ENCODE data around the gene GJA5.

DNA sequence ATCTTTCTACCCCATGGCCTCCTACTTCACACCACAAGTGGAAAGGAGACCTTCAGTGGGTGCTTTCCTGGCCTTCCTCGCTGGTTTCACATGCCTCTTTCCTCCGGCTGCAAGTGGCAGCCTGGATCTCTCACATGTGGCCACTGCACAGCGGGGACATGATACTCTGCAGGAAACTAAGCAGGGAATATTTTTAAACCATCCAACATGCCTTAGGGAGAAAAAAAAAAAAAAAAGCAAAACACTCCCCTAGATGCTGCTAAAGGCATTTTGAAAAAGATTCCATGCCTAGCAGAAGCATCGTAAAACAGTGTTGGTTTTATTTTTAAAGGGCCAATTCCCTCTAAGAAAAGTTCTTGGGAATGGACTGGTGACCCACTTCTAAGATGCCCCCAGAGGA lies 12.2 kb upstream of the GJA5 start:
- no peak for TF ChIP-seq POLR2AphosphoS5 (IDR thresholded peaks at IDR 0.05; ENCODE audit: low read depth, low read length)
- TF ChIP-seq, protein P1, sequence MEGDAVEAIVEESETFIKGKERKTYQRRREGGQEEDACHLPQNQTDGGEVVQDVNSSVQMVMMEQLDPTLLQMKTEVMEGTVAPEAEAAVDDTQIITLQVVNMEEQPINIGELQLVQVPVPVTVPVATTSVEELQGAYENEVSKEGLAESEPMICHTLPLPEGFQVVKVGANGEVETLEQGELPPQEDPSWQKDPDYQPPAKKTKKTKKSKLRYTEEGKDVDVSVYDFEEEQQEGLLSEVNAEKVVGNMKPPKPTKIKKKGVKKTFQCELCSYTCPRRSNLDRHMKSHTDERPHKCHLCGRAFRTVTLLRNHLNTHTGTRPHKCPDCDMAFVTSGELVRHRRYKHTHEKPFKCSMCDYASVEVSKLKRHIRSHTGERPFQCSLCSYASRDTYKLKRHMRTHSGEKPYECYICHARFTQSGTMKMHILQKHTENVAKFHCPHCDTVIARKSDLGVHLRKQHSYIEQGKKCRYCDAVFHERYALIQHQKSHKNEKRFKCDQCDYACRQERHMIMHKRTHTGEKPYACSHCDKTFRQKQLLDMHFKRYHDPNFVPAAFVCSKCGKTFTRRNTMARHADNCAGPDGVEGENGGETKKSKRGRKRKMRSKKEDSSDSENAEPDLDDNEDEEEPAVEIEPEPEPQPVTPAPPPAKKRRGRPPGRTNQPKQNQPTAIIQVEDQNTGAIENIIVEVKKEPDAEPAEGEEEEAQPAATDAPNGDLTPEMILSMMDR (IDR thresholded peaks at IDR 0.05 in 2 of 3, conservative IDR thresholded peaks at IDR 0.05 in 1 of 3; ENCODE audit: borderline replicate concordance in 1 of 3, insufficient read depth in 1 of 3, low read depth in 2 of 3, low read length in 2 of 3) = no peak
- TF ChIP-seq RAD21 (IDR thresholded peaks at IDR 0.05; ENCODE audit: low read depth) = no peak
- TF ChIP-seq TCF7L2 (IDR thresholded peaks at IDR 0.05; ENCODE audit: borderline replicate concordance, extremely low read depth, insufficient read depth, insufficient read length) = no peak
- TF ChIP-seq, protein P2, sequence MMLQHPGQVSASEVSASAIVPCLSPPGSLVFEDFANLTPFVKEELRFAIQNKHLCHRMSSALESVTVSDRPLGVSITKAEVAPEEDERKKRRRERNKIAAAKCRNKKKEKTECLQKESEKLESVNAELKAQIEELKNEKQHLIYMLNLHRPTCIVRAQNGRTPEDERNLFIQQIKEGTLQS (IDR thresholded peaks at IDR 0.05) = no peak
- TF ChIP-seq, protein P3, sequence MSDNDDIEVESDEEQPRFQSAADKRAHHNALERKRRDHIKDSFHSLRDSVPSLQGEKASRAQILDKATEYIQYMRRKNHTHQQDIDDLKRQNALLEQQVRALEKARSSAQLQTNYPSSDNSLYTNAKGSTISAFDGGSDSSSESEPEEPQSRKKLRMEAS (IDR thresholded peaks at IDR 0.05) = no peak
- no peak for TF ChIP-seq EZH2phosphoT487 (IDR thresholded peaks at IDR 0.05; ENCODE audit: borderline replicate concordance)
